ENCODE results near the gene KRTAP9-4. TPM values are rescaled to one million over a fixed set of nuclear protein-coding genes. Genes with fewer than 3 reads are reported as not detected.
"Not testable (repeated sequence)": the region's sequence is repeated elsewhere in the genome, so short reads cannot be mapped to it uniquely, and the experiment has no call there.

The KRTAP9-4 gene
- total and polyA plus RNA-seq, 12 donors = not detected

GRCh38 chr17:41267711-41268110 is 18.2 kb downstream of the KRTAP9-4 start:
- WGBS, 2 donors = 84% methylated on average over 3 of the region's 3 CpGs; no CpG with 5 or more reads in 1 of the 2 donors
- no peaks in the 10 kb centered on the region for H3K4me1 ChIP-seq
- peaks cover 0 to 21% (median 4%) of the 10 kb centered on the region in 7 donors for H3K27me3 ChIP-seq
- DNase-seq = no peak
- no peak overlapping the region for H3K4me3 ChIP-seq
- intact Hi-C loops (cut with DNase I) = no loop called here
- no peak overlapping the region for H3K27ac ChIP-seq
- no peak for ATAC-seq
- H3K36me3 ChIP-seq = no peaks in the 10 kb centered on the region
- H3K9me3 ChIP-seq = no peaks in the 10 kb centered on the region
- TF ChIP-seq CTCF (IDR thresholded peaks at IDR 0.05) = no peak

DNA sequence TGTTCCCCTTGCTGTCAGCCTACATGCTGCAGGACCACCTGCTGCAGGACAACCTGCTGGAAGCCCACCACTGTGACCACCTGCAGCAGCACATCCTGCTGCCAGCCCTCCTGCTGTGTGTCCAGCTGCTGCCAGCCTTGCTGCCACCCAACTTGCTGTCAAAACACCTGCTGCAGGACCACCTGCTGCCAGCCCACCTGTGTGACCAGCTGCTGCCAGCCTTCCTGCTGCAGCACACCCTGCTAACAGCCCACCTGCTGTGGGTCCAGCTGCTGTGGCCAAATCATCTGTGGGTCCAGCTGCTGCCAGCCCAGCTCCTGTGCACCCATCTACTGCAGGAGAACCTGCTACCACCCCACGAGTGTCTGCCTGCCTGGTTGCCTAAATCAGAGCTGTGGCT is 21.8 kb downstream of the KRTAP9-4 start:
- H3K4me3 ChIP-seq; DNase-seq; H3K27ac ChIP-seq; ATAC-seq; intact Hi-C loops (cut with DNase I); H3K9me3 ChIP-seq; H3K36me3 ChIP-seq; H3K4me1 ChIP-seq: not testable (repeated sequence)
- 36% methylated on average over 1 of the region's 1 CpG; no CpG with 5 or more reads in 1 of the 2 donors for WGBS, 2 donors
- H3K27me3 ChIP-seq = peaks cover 0 to 13% (median 5%) of the 10 kb centered on the region in 7 donors

DNA sequence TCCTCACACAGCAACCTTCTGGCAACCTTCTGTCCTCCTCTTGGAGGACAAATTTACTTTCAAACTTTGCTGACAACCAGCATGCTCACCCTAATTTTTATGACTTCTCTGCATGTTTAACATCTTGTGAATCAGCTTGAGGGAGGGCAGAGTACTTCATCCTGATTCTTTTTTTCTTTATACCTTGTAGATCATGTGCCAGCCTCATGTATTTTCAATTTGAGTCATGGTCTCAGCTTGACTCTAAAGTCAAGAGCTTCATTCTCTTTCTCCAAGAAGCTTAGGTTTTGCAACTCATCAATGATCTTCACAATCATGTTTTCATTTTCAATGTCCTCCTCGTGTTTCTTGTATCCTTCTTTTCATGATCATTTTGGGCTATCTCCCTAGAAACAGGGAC is 22.4 kb downstream of the KRTAP9-4 start:
- Histone ChIP-seq H3K4me3 (no peak overlapping the region), H3K36me3 (no peaks in the 10 kb centered on the region), H3K27ac (no peak overlapping the region), H3K9me3 (no peaks in the 10 kb centered on the region), H3K27me3 (peaks cover 0 to 13% (median 5%) of the 10 kb centered on the region in 7 donors), H3K4me1 (no peaks in the 10 kb centered on the region)
- TF ChIP-seq CTCF (IDR thresholded peaks at IDR 0.05) = no peak
- DNase-seq = no peak
- intact Hi-C loops (cut with DNase I) = no loop called here
- no peak for ATAC-seq
- 76% methylated on average over 1 of the region's 1 CpG; no CpG with 5 or more reads in 1 of the 2 donors for WGBS, 2 donors

GRCh38 chr17:41275648-41276190 is 26.2 kb downstream of the KRTAP9-4 start, which contains the start of gene KRTAP9-7:
Gene KRTAP9-7 (plus strand): TSS chr17:41275698. CDS start chr17:41275698, 0 bp downstream.
- DNase-seq; ATAC-seq; H3K36me3 ChIP-seq; H3K9me3 ChIP-seq; H3K4me3 ChIP-seq; intact Hi-C loops (cut with DNase I); H3K27ac ChIP-seq; H3K4me1 ChIP-seq: not testable (repeated sequence)
- WGBS, 2 donors = 68 to 70% methylated on average over 3 of the region's 3 CpGs
- peaks cover 0 to 24% (median 16%) of the 10 kb centered on the region in 7 donors for H3K27me3 ChIP-seq

GRCh38 chr17:41278176-41278955 is 28.9 kb downstream of the KRTAP9-4 start:
- no peak for ATAC-seq
- Histone ChIP-seq H3K4me1 (no peaks in the 10 kb centered on the region), H3K9me3 (peaks cover 0 to 4% (median 0%) of the 10 kb centered on the region in 11 donors), H3K27ac (no peak overlapping the region), H3K36me3 (no peaks in the 10 kb centered on the region), H3K27me3 (peaks cover 0 to 35% (median 20%) of the 10 kb centered on the region in 7 donors), H3K4me3 (no peak overlapping the region)
- no peak for TF ChIP-seq CTCF (IDR thresholded peaks at IDR 0.05)
- WGBS, 2 donors = 85 to 87% methylated on average over 3 of the region's 3 CpGs
- DNase-seq = no peak
- intact Hi-C loops (cut with DNase I) = no loop called here
